Measurements from ENCODE around the gene ERC2.

Gene ERC2

GRCh38 chr3:55797775-55798174 is 670.5 kb downstream of the ERC2 start:
- Histone ChIP-seq H3K4me3 (ENCODE audit: low read length, poor library complexity, severe bottlenecking) (no peak overlapping the region), H3K9me2 (replicated peaks; ENCODE audit: low read depth, low read length) (no peaks in the 10 kb centered on the region), H3K9ac (ENCODE audit: low read depth, low read length, poor library complexity, severe bottlenecking) (no peak overlapping the region), H3K9me3 (ENCODE audit: insufficient read depth, low read depth, low read length) (no peaks in the 10 kb centered on the region), H3K79me2 (ENCODE audit: insufficient read depth, low read length) (no peaks in the 10 kb centered on the region), H4K20me1 (ENCODE audit: insufficient read depth, low read length, poor library complexity, severe bottlenecking) (no peaks in the 10 kb centered on the region), H3F3A (ENCODE audit: low read depth) (no peaks in the 10 kb centered on the region), H3K27me3 (ENCODE audit: insufficient read depth, low read length, poor library complexity, severe bottlenecking) (no peaks in the 10 kb centered on the region), H3K4me2 (ENCODE audit: low read depth, low read length, poor library complexity, severe bottlenecking) (no peak overlapping the region), H3K36me3 (ENCODE audit: insufficient read depth, low read length) (no peaks in the 10 kb centered on the region), H2AFZ (ENCODE audit: low read length) (no peak overlapping the region), H3K4me1 (ENCODE audit: insufficient read depth, low read length, poor library complexity, severe bottlenecking) (no peaks in the 10 kb centered on the region)
- TF ChIP-seq EZH2phosphoT487 (IDR thresholded peaks at IDR 0.05; ENCODE audit: borderline replicate concordance) (no peak), CTCF (conservative IDR thresholded peaks at IDR 0.05; ENCODE audit: low read length) (no peak)

GRCh38 chr3:55797084-55797483 is 671.2 kb downstream of the ERC2 start:
- Histone ChIP-seq H3K27me3 (ENCODE audit: insufficient read depth, low read length, poor library complexity, severe bottlenecking) (no peaks in the 10 kb centered on the region), H3K9me2 (replicated peaks; ENCODE audit: low read depth, low read length) (no peaks in the 10 kb centered on the region), H4K20me1 (ENCODE audit: insufficient read depth, low read length, poor library complexity, severe bottlenecking) (no peaks in the 10 kb centered on the region), H3K9ac (ENCODE audit: low read depth, low read length, poor library complexity, severe bottlenecking) (no peak overlapping the region), H3K4me3 (ENCODE audit: low read length, poor library complexity, severe bottlenecking) (no peak overlapping the region), H3K9me3 (ENCODE audit: insufficient read depth, low read depth, low read length) (no peaks in the 10 kb centered on the region), H3K4me2 (ENCODE audit: low read depth, low read length, poor library complexity, severe bottlenecking) (no peak overlapping the region), H3K79me2 (ENCODE audit: insufficient read depth, low read length) (no peaks in the 10 kb centered on the region), H2AFZ (ENCODE audit: low read length) (no peak overlapping the region), H3K4me1 (ENCODE audit: insufficient read depth, low read length, poor library complexity, severe bottlenecking) (peaks cover under 1% of the 10 kb centered on the region), H3K36me3 (ENCODE audit: insufficient read depth, low read length) (no peaks in the 10 kb centered on the region), H3F3A (ENCODE audit: low read depth) (no peaks in the 10 kb centered on the region)
- TF ChIP-seq CTCF (conservative IDR thresholded peaks at IDR 0.05; ENCODE audit: low read length) (no peak), EZH2phosphoT487 (IDR thresholded peaks at IDR 0.05; ENCODE audit: borderline replicate concordance) (no peak)

GRCh38 chr3:55796533-55796932 is 671.7 kb downstream of the ERC2 start:
- no peaks in the 10 kb centered on the region for H3K27me3 ChIP-seq (ENCODE audit: insufficient read depth, low read length, poor library complexity, severe bottlenecking)
- H3K36me3 ChIP-seq (ENCODE audit: insufficient read depth, low read length): no peaks in the 10 kb centered on the region
- TF ChIP-seq CTCF (conservative IDR thresholded peaks at IDR 0.05; ENCODE audit: low read length): no peak
- no peak for TF ChIP-seq EZH2phosphoT487 (IDR thresholded peaks at IDR 0.05; ENCODE audit: borderline replicate concordance)
- no peaks in the 10 kb centered on the region for H3F3A ChIP-seq (ENCODE audit: low read depth)
- no peaks in the 10 kb centered on the region for H4K20me1 ChIP-seq (ENCODE audit: insufficient read depth, low read length, poor library complexity, severe bottlenecking)
- no peak overlapping the region for H3K4me3 ChIP-seq (ENCODE audit: low read length, poor library complexity, severe bottlenecking)
- no peak overlapping the region for H3K4me2 ChIP-seq (ENCODE audit: low read depth, low read length, poor library complexity, severe bottlenecking)
- peaks cover 6% of the 10 kb centered on the region for H3K4me1 ChIP-seq (ENCODE audit: insufficient read depth, low read length, poor library complexity, severe bottlenecking)
- H2AFZ ChIP-seq (ENCODE audit: low read length): no peak overlapping the region
- no peaks in the 10 kb centered on the region for H3K9me3 ChIP-seq (ENCODE audit: insufficient read depth, low read depth, low read length)
- no peaks in the 10 kb centered on the region for H3K9me2 ChIP-seq (replicated peaks; ENCODE audit: low read depth, low read length)
- no peak overlapping the region for H3K9ac ChIP-seq (ENCODE audit: low read depth, low read length, poor library complexity, severe bottlenecking)
- H3K79me2 ChIP-seq (ENCODE audit: insufficient read depth, low read length): no peaks in the 10 kb centered on the region
